Left lobe of liver (tissue), 2 donors: ENCODE results near the gene ANKRD55. TPM values are rescaled to one million over a fixed set of nuclear protein-coding genes. Genes with fewer than 3 reads are reported as not detected.
"Not testable (repeated sequence)": the region's sequence is repeated elsewhere in the genome, so short reads cannot be mapped to it uniquely, and the experiment has no call there.

Experiments used
- ATAC-seq: fragments of 200-7000 bp; cut with Tn5 transposase; one replicate; pipeline ENCODE4 v1.9.1; 2020; ENCODE audit warnings: mild to moderate bottlenecking, moderate library complexity
- DNase-seq: peaks from one replicate; pipeline ENCODE4 v3.0.0-alpha.2; 2020; ENCODE audit warnings: low spot score
- total RNA-seq: library from RNA; stranded (reverse); gene quantifications from one replicate; pipeline ENCODE4 v1.2.1, GENCODE V29; 2021
- donor health status: DM: no; HTN: no; CAD: no; lungs with moderate emphysema.
- donor health status: DM: no; HTN: yes; CAD: no.

Gene ANKRD55
- total RNA-seq, 1 donor from 2014 or later: 0.75 TPM

DNA sequence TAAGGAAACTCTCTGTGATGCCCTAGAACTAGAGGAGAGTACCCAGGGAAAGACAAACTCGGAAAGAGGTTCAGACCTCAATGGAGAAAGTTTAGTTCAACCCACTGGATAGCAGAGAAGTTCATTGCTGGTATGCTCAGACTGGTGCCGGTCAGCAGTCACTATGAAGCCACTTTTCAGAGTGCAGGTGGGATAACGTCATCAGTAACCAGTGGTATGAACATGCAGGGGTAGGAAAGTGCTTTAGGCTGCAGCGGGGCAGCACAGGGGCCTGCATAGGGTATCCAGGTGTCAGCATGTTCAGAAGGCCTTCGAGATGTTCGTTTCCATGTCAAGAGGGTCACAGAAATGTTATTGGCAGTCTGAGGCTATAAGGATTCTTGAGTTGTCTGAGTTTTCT, 20.8 kb upstream of the ANKRD55 start:
- ATAC-seq (no peak), DNase-seq (no peak)

DNA sequence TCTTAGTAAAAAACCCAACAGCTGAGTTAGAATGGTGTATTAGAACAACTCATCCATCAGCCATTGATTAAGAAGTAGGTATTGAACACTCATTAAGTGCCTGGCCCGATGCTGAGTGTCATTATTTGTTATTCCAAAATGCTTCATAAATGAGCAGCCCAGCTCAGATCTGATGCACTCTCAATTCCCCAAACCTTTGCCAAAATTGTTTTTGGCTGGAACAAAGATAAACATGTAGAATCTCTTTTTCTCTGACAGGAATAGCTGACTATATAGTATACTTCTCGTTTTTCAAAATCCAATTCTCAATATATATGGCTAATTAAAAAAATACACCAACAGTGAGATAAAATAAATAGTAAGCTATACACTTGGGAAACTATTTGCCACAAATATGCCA, 20.0 kb upstream of the ANKRD55 start:
- DNase-seq: no peak
- ATAC-seq: no peak

- DNase-seq (no peak), ATAC-seq (no peak)
Measured at GRCh38 chr5:56251918-56252553, 18.9 kb upstream of the ANKRD55 start.

GRCh38 chr5:56251440-56251839, 18.3 kb upstream of the ANKRD55 start:
- ATAC-seq: no peak

DNA sequence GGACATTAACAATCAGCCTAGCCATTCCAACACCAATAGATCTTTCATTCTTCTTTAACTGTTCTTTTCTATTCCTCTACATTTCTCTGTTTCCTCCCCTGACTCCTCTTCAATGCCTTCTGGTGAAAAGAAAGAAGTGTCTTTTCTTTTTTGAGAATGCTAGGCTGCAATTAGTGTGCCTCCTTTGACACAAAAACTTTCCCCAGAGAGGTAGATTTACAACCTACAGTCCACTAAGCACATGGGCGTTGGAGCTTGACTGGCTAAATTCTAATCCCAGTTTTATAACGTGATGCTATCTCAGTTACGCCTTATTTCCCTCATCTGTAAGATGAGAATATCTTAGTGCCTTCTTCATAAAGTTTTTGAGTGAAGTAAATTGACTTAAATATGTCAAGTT, 16.9 kb upstream of the ANKRD55 start:
- ATAC-seq (no peak), DNase-seq (no peak)

More at GRCh38 chr5:56251440-56251839, 18.3 kb upstream of the ANKRD55 start:
- no peak for DNase-seq

GRCh38 chr5:56249085-56249484, 16.0 kb upstream of the ANKRD55 start:
- DNase-seq, ATAC-seq: not testable (repeated sequence)

GRCh38 chr5:56247592-56247991, 14.5 kb upstream of the ANKRD55 start:
- DNase-seq (no peak), ATAC-seq (no peak)

DNA sequence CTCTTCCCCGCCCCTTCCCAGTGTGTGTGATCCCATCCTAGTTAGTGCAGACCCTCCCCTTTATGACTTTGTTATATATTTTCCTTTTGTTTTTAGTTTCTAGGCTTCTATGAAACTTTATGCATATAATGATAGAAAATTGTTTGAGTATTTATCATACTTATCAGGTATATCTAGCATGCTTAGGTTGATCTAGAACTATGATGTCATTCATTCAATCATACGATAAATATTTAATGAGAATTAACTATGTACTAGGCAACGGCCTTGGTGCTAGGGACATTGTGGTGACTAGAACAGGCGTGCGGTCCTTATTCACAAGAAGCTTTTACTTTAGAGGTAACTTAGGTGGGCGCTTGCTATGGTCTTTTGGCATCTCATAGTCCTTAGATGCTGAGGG, 13.6 kb upstream of the ANKRD55 start:
- DNase-seq (no peak), ATAC-seq (no peak)

- ATAC-seq: no peak
- no peak for DNase-seq
Measured at GRCh38 chr5:56245481-56245880, 12.4 kb upstream of the ANKRD55 start.

- no peak for ATAC-seq
- DNase-seq: no peak
Measured at GRCh38 chr5:56244627-56245026, 11.5 kb upstream of the ANKRD55 start.

DNA sequence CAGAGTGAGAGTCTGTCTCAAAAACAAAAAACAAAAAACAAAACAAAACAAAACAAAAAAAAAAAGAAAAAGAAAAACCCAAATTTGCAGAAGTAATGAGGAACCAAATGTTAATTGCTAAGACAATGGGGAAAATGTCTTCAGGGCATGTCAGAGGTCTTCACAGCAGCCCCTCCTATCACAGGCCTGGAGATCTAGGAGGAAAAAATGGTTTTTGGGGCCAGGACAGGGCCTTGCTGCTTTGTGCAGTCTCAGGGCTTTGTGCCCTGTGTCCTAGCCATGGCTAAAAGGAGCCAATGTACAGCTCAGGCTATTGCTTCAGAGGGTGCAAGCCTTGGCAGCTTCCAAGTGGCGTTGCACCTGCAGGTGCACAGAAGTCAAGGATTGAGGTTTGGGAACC, 9.1 kb upstream of the ANKRD55 start:
- DNase-seq, ATAC-seq: not testable (repeated sequence)

DNA sequence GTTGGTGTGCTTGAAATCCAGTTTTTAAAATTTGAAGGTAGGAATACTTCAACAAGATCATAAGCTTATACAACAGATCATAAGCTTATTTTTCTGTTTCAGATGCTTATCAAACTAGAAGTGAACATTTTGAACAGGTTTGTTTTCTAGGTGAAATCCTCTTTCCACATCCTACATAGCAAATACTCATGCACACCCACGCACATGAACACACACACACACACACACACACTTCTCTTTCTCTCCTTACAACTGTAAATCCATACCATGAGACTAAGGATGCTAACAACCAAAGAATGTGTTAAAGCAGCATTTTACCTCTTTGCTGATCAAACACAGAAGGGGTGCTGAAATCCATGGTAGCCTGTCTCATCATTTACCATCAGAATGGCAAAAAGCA, 592 bp downstream of the ANKRD55 start:
- ATAC-seq (no peak), DNase-seq (no peak)

DNA sequence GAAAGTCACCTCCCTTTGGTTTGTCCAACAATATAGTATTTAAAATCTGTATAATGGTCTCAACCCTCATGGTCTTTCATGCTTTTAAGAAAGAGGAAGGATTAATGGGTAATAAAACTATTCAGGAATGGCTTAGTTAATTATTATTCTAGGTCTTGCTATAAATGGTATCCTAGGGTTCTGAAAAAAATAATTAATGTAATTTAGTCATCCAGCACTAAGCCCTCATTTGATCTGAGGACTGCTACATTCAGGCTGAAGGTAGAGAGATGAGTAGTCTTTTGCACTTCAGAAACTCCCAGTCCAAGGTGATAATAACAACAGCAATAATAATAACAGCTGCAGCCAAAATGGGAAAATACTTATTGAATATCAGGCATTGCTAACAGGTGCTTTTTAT, 2.6 kb downstream of the ANKRD55 start:
- ATAC-seq: no peak

GRCh38 chr5:56229111-56229510, 4.0 kb downstream of the ANKRD55 start:
- no peak for DNase-seq
- no peak for ATAC-seq

More for the DNA sequence above, 2.6 kb downstream of the ANKRD55 start:
- DNase-seq: no peak

DNA sequence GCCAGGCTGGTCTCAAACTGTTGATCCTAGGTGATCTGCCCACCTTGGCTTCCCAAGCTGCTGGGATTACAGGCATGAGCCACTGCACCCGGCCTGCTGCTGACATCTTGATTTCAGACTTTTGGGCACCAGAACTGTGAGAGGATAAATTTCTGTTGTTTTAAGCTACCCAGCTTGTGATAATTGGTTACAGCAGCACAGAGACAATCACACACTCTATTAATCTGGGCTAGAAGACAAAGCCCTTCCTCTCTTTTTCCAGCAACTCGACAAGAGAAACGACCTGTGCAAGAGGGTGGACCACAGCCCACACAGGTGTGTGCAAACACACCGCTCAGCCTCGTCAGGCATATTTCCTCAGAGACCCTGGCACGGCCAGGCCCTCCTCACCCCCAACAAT, 4.5 kb downstream of the ANKRD55 start:
- no peak for ATAC-seq
- no peak for DNase-seq

DNA sequence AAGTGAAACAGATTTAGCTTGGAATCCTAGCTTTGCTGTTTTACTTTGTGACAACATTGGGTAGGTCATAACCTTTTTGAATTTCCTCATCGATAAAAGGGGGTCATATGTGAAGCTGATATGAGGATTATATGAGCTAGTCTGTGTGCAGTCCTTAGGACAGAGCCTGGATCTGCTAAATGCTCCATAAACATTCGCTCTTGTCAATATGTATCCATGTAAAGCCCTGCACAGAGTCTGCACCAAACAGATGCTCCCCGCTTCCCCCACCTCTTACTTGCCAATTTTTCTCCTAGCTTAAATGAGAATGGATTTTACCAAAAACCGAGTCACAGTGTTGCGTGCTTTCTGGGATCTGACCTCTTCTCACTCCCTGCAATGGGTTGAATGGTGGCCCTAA, 5.4 kb downstream of the ANKRD55 start:
- DNase-seq (no peak), ATAC-seq (no peak)

GRCh38 chr5:56223298-56223697, 9.8 kb downstream of the ANKRD55 start:
- not testable (repeated sequence) for ATAC-seq, DNase-seq

DNA sequence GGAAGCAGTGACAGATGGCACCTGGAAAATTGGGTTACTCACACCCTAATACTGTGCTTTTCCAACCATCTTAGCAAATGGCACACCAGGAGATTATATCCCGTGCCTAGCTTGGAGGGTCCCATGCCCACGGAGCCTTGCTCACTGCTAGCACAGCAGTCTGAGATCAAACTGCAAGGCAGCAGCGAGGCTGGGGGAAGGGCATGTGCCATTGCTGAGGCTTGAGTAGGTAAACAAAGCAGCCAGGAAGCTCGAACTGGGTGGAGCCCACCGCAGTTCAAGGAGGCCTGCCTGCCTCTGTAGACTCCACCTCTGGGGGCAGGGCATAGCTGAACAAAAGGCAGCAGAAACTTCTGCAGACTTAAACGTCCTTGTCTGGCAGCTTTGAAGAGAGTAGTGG, 11.5 kb downstream of the ANKRD55 start:
- not testable (repeated sequence) for ATAC-seq, DNase-seq

DNA sequence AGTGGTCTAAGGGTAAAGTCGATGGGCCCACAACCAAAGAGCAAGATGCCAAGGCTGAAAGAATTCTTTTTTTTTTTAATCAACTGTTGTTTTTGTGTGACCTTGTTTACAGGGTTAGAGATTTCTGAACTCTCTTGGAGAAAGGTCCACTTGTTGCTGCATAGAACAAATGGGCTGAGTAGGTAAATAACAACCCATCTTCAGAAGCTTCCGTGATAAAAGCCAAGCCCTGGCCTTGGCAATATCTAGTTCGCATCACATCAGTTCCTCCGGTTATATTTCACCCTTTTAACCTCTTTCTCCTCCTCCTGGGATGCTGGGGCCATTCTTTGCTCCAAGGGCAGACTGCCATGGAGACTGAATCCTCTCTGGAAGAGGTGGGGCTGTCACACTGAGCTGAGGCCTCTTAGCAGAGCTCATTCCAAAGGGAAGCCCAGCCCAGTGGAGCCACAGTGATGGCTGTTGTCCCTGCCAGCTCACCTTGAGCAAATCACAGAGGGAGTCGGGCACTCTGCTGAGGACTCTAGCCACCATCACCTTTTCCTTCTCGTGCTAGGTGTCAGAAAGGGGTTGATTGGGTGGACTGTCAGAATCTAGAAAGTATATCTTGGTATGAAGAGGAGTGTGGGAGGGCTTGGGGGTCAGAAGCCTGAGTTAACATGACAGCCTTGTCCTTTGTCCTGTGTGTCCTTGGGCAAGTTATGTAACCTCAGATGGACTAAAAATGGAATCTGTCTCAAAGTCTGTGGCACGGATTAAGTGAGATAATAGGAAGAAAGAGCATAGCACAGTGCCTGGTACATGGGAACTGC, 17.9 kb downstream of the ANKRD55 start:
- ATAC-seq: no peak
- no peak for DNase-seq

DNA sequence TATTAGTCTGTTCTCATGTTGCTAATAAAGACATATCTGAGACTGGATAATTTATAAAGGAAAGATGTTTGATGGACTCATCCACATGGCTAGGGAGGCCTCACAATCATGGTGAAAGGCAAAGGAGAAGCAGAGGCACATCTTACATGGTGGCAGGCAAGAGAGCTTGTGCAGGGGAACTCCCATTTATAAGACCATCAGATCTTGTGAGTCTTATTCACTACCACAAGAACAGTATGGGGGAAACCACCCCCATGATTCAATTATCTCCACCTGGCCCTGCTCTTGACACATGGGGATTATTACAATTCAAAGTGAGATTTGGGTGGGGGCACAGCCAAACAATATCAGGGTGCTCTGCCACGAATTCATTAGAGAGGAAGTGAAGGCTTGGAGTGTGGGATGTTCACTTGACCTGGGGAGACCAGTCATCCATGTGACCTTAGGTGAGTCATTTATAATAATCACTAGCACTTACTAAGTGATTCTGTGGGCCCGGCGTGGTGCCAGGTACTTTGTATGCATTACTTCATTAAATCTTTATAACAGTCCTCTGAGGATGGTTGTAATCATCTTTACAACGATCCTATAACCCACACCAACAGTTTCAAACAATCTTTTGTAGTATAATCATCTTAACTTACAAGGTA, 19.1 kb downstream of the ANKRD55 start:
- not testable (repeated sequence) for ATAC-seq, DNase-seq

DNA sequence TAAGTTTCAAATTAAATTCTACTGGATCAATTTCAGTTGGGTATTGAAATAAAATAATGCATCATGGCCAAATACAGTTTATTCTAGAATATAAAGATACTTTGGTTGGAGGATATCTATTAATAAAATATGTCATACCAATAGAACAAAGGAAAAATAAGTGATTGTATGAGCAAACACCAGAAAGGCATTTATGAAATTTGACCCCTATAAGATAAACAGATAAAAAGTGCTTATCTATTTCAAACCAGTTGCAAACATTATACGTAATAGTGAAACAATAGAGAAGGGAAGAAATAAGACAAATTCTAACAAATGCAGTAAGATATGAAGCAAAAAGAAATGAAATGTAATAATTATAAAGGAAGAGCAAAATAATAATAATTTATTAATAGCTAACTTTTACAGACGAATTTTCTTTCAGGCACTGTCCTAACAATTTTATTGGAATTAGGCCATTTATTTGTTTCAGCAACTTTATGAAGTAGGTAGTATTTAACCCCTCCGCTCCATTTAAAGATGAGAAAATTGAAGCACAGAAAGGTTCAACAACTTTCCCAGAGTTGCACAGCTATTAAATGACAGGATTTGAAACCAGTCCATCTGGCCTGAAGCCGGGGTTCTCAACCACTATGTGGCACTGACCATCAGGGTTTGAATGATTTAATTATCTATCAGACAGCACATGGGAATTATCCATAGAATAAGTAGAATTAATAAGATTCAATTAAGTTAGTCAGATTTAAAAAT, 20.8 kb downstream of the ANKRD55 start:
- DNase-seq (no peak), ATAC-seq (no peak)
